GM10266 (cell line): ENCODE measurements around the gene ARHGEF2.

Experiments
- DNase-seq: peaks from one replicate; pipeline ENCODE4 v3.0.0; 2012; ENCODE audit errors: extremely low spot score
- TF ChIP-seq, protein P1 (sequence below): IDR thresholded peaks from 2 replicates; pipeline ENCODE4 v1.5.1; 2012; ENCODE audit warnings: mild to moderate bottlenecking, low read depth; ENCODE audit not compliant: control insufficient read depth, insufficient read depth; ENCODE audit errors: missing control alignments

ARHGEF2 gene

DNA sequence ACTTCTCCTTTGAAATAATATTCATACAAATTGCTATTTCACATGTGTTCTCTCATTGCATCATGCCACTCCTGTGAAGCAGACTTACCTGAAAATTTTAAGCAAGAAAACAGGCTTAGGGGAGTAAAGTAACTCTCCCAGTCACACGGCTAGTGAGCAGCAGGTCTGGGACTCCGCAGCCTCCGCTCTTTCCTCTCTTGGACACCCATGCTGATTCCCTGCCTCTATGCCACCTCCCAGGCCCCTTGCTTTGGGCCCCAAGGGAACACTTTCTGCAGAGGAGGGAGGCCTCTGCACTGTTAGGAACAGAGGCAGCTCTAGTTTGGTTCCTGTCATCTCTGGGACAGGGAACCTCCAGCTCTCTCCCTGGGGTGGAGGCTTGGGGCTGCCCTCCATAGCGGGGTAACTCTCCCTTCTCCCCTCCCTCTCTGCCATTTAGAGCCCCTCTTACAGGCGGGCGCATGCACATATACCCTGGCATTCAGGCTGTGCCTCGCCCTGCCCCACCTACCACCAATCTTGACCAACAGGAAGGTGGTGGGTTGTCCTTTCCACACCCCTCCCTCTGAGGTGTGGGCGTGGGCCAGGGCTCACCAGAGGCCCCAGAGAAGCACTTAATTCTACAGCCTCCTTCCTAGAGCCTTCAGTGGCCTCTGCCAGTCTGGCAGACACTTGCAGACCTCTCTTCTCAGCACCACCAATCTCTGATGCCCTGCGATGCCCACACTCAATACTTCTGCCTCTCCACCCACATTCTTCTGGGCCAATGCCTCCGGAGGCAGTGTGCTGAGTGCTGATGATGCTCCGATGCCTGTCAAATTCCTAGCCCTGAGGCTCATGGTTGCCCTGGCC lies 37.1 kb downstream of the ARHGEF2 start, which contains the start of gene RXFP4:
Gene RXFP4 (plus strand): TSS at position 646 of the 852 bp plus-strand sequence. CDS start 72 bp downstream, at position 718.
- no peak for DNase-seq
- TF ChIP-seq, protein P1, sequence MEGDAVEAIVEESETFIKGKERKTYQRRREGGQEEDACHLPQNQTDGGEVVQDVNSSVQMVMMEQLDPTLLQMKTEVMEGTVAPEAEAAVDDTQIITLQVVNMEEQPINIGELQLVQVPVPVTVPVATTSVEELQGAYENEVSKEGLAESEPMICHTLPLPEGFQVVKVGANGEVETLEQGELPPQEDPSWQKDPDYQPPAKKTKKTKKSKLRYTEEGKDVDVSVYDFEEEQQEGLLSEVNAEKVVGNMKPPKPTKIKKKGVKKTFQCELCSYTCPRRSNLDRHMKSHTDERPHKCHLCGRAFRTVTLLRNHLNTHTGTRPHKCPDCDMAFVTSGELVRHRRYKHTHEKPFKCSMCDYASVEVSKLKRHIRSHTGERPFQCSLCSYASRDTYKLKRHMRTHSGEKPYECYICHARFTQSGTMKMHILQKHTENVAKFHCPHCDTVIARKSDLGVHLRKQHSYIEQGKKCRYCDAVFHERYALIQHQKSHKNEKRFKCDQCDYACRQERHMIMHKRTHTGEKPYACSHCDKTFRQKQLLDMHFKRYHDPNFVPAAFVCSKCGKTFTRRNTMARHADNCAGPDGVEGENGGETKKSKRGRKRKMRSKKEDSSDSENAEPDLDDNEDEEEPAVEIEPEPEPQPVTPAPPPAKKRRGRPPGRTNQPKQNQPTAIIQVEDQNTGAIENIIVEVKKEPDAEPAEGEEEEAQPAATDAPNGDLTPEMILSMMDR = no peak

DNA sequence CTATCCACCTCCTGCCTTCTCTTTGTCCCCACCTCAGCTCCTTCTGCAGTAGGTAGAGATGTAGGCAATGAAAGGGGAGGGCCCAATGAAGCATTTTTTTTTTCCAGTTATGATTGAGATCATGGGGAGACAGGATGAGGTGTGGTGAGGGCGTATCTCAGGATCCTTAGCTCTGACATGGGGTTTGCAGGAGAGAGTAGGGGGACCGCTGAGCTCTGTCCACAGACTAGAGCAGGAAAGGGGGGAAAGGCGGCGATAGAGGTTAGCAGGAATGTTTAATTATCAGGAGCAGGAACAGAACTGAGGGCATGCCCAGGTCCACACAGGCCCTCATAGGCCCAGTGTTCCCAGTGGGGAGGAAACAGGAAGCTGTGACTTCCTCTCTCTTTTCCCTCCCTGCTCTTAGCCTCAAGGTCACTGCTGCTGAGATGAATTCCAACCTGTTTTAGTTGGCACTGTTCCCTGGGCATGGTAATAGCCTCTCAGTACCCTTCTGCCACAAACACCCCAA lies 37.8 kb downstream of the ARHGEF2 start:
- TF ChIP-seq, protein P1 = no peak
- DNase-seq = no peak

DNA sequence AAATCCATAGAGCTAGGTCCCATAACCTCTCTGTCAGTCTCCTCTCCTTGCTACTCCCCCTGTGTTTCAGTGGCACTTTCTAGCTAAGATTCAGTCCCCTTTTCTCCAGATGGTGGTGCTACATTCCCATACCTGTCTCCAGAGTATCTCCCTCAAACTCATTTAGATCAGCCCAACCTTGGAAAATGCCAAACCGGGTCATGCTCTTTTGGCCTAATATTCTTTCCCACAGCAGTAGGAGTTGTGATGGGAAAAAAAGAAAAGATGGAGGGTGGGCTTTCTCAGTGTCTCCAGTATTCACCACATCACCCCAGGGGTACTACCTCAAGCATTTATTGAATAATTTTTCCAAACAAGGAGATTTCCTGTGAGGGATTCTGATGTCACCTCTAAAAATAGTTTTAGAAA lies 40.1 kb downstream of the ARHGEF2 start:
- TF ChIP-seq, protein P1 = peak; percentile 72
- peak; percentile 70 for DNase-seq

DNA sequence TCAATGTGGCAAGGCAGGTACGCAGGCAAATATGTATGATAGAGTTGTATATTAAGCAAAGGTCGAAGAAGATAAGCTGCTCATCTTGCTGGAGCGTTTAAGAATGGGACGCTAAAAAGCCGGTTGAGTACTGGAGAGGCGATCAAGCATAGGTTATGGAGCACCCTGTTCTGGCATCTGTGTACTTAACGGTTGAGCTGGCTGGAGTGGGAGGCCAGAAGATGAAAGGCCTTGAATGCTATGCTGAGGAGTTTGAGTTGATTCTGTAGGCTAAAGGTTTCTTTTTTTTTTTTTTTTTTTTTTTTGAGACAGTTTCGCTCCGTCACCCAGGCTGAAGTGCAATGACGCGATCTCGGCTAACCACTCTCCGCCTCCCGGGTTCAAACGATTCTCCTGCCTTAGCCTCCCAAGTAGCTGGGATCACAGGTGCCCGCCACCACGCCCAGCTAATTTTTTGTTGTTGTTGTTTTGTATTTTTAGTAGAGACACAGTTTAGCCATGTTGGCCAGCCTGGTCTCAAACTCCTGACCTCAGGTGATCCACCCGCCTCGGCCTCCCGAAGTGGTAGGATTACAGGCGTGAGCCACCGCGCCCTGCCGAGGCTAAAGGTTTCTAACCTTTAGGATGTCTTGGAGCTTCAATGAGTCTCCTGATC lies 43.3 kb downstream of the ARHGEF2 start:
- TF ChIP-seq, protein P1 = no peak
- DNase-seq = no peak

DNA sequence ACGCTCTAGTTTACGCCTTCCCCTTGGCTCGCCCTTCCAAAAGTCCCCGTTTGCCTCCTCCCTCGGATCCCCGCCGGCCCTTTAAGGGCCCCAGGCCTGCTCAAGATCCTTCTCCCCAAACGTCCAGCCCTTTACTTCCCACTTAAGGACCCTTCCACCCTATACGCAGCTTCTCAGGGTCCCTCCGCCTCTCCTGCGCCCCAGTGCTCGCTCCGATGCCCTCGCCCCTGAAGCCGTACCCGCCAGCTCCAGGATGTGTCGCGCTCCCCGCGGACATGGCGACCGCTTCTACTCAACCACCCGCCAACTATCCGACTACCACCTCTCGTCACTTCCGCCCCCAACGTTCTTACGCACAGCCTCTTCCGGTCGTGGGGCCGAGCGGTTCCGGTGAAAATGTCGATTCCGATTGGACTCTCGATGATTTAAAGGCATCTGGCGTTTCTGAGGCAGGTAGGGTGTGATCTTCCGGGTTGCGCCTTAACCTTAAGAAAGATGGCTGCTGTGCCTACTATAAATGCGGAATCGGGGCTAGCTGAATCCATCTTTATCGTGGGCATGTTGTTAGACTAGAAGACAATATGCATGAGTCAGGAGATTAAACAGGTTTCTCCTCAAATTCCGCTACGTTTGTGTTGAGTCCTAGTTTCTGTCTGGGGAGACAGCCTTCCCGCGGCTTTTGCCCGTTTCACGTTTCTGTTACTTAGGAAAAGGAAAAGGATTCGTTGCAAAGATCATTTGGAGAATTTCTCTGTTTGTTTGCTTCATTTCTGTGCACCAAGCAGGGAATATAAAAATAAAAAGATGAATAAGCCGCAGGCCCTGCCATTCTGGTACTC lies 44.0 kb downstream of the ARHGEF2 start, which contains the start of gene KHDC4:
Gene KHDC4 (minus strand): TSS at position 317 of the 839 bp plus-strand sequence. CDS start 40 bp downstream, at position 277.
- TF ChIP-seq, protein P1 = peak; percentile 11
- peak; percentile 91 for DNase-seq

DNA sequence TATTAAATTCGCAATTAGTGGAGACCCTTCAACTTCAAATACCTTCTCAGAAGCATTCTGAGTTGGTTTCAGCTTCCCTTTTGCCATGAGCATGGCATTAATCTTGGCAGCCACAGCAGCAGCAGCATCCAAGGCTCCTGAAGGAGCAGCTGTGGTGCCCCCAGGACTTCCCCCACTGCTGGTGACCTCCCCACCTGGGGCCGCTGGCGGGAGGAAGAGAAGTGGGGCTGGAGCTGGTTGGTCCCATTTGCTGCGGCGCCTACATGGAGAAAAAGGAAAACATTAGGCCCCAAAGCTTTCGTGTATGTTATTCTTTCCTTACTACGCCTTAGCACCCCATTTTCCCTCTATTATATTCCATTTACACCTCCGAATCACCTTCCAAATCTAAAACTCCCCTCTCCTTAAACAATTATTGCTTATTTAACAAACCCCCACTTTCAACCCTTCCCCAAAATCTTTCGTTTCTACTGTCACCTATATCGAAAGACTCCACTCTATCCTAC lies 44.7 kb downstream of the ARHGEF2 start:
- TF ChIP-seq, protein P1 = no peak
- DNase-seq = no peak
